Medulla oblongata (tissue), 1 donor: ENCODE data around the gene CLSTN1.

Source experiments
- DNase-seq: peaks from one replicate; pipeline ENCODE4 v3.0.0-alpha.2; 2015; ENCODE audit errors: extremely low spot score

CLSTN1 gene

GRCh38 chr1:9731051-9731537 is 92.7 kb downstream of the CLSTN1 start:
- DNase-seq = no peak

- DNase-seq = peak; percentile 64
These were observed 93.5 kb downstream of the CLSTN1 start for GRCh38 chr1:9730096-9730901.

- no peak for DNase-seq
These were observed 94.2 kb downstream of the CLSTN1 start for GRCh38 chr1:9729523-9729922.

GRCh38 chr1:9728451-9729295 is 95.1 kb downstream of the CLSTN1 start:
- no peak for DNase-seq

GRCh38 chr1:9726905-9727595 is 96.7 kb downstream of the CLSTN1 start:
- DNase-seq = no peak

GRCh38 chr1:9726406-9726805 is 97.4 kb downstream of the CLSTN1 start:
- DNase-seq = no peak

GRCh38 chr1:9724706-9725476 is 98.9 kb downstream of the CLSTN1 start:
- DNase-seq = peak; percentile 19

GRCh38 chr1:9723926-9724325 is 99.8 kb downstream of the CLSTN1 start:
- no peak for DNase-seq

GRCh38 chr1:9723068-9723805 is 100.5 kb downstream of the CLSTN1 start:
- no peak for DNase-seq

GRCh38 chr1:9722378-9722749 is 101.4 kb downstream of the CLSTN1 start:
- no peak for DNase-seq

- no peak for DNase-seq
These were observed 102.0 kb downstream of the CLSTN1 start for GRCh38 chr1:9721606-9722377.

- no peak for DNase-seq
These were observed 102.8 kb downstream of the CLSTN1 start for GRCh38 chr1:9720785-9721605.

- no peak for DNase-seq
These were observed 103.6 kb downstream of the CLSTN1 start for GRCh38 chr1:9719978-9720722.

- DNase-seq = no peak
These were observed 105.6 kb downstream of the CLSTN1 start for GRCh38 chr1:9718006-9718680.

- DNase-seq = peak; percentile 76
These were observed 106.4 kb downstream of the CLSTN1 start for GRCh38 chr1:9717193-9718005.

GRCh38 chr1:9716404-9717192 is 107.2 kb downstream of the CLSTN1 start:
- no peak for DNase-seq
